Stimulated activated CD4-positive, alpha-beta T cell treated with anti-CD3 and anti-CD28 coated beads, Interleukin-4, amount 100 ng/mL, for 4 hours (primary cell): ENCODE measurements around the gene SIAE.

Experiments used
- DNase-seq, 2 experiments: peaks; one replicate each; pipeline ENCODE4 v3.0.0-alpha.2; 2020

The SIAE gene

DNA sequence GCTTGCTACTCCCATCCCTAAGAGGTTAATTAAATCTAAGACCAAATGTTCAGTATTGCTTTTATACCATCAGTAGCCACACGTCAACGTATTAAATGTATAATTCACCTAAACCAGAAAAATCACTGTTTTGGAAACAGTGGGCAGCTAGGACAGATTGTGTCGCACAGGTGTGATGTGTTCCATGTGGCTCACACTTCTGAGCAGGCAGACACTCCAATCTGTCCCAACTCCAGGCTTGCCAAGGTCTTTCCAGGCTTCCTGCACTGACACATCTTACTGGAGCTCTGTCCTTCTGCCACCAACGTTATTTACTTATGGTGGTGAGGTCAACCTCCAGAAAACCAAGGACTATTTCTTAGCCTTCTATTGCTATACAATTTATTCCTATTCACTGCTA is 11.4 kb downstream of the SIAE start:
- no peak for DNase-seq

DNA sequence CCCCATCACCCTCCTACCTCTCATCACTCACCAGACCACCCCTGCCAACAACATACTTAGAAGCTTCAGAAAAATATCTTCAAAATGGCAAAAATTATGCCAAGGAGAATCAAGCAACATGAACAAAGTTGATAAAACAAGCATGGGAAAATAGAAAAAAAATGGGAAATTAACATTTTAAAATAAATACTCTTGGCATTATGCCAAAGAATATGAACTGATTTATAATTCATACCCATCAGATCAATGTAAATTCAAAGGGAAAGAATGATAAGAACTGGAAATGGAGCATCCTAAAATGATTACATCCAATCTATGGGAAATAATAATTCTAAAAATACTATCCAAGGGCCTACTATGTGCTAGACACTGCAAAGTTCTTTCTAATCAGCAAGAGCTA is 12.0 kb downstream of the SIAE start:
- no peak for DNase-seq

DNA sequence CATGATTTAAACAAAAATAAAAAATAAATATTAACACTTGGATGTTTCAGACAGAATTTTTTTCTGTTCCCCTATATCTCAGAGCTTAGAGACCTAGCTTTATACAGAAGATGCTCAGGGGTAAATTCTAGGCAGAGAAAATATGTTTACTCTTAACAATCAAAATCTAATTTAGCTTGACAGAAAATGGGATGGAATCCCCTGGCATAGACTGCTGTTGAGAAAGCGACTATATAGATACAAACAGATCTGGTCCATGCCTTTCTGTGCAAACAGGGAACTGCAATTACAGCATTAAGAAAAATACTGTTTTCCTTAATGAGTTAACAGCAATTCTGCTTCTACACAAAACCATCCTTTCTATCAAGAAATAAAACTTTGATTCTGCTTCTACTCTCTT is 14.6 kb downstream of the SIAE start:
- DNase-seq = no peak

DNA sequence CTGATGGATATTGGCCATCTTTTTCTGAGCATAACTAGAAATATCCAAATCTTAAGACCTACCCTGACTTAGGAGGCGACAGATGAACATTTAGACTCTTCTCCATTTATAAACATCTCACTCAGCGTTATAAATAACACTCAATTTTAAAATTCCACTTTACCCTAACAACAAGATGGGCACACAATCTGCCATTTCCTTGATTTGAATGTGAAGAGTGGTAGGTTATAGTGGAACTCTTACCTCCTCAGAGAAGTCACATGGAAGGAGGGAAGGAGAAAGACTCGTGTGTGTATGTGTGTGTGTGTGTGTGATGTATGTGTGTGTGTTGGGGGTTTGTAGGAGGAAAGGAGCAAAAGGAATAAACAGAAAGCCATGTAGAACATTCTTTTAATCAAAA is 15.0 kb downstream of the SIAE start:
- no peak for DNase-seq

DNA sequence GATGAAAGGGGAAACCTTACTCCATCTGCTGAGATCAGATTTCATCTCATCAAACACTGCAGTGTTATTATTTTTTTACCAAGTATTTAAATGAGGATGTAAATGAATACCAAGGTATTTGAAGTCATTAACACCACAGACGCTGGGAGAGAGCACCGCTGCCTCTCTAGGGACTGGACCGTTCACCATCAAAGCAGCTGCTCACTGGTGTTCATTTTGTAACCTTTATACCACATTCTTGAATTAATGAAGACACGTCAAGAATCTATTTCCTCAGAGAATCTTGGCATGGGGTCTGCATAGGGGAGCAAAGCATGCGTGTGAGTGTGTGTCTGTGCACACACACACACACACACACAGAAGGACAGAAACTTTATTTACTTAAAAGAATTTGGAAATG is 15.6 kb downstream of the SIAE start:
- DNase-seq = no peak

DNA sequence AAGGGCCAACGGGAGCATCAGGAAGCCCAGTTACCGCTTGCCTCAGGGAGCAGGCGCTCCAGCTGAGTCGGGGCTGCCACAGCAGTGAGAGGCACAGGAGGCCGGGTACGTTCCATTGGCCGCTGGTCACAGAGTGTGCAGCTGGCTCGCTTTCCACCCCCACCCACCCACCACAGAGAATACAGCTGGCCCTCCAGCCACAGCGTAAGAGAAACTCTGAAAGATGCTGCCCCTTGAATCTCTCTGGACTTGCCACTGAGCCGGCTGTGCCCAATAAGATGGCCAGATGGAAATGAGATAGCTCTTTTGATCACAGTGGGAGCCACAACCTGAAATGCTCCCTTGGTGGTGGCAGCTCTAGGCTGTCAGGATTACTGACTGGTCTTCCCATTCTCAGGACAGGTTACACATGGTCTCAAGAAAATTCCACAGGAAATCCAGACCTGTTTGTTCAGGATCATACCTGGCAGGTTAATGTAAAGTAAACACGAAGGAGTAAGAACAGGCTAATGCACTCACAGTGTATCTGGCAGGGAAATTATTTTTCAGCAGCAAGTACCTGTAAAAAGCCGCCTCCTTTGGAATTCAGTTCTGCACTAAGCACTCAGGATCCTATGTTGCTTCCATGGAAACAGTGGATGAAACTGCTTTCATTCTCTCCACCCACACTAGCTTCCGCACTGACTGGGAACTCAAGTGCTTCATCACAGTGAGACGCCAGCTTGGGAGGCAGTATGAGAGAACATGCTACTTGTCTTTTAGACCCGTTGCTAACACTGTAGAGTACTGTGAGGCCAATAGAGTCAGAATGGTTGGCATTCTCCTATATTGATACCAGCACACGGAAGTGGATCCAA is 16.5 kb downstream of the SIAE start:
- no peak for DNase-seq

DNA sequence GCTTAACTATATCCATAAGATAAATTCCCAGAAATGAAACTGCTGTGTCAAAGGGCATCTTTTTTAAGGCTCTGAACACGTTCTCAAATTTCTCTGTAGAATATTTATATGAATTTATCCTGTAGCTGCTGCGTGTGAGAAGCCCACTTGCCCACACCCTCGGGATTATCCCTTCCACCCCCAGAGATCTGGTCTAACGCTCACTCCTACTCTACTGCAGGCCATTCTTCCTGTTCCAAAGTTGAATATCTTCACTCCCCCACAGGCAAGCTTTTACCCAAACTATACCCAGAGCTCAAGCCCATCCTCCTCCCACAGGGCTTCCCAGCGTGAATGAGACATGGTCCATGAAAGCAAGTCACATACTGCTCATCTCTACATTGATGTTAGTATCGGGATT is 24.9 kb downstream of the SIAE start:
- no peak for DNase-seq

DNA sequence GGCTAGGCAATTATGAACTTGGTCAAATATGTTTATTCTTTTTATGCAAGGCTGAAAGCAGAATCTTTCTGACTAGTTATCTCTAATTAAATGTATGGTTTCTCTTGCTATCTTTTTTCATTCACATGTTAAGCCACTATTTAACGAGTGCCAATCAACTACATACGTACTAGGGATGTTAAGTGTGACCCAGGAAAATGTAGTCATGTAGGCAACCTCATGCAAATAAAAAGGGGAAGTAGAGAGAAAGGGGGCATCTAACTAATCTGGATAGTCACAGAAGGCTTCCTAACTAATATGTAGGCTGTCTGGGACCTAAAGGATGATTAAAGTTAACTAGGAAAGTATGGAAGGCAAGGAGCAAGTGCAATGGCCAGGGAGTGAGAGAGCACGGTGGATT is 27.4 kb downstream of the SIAE start:
- DNase-seq = no peak

DNA sequence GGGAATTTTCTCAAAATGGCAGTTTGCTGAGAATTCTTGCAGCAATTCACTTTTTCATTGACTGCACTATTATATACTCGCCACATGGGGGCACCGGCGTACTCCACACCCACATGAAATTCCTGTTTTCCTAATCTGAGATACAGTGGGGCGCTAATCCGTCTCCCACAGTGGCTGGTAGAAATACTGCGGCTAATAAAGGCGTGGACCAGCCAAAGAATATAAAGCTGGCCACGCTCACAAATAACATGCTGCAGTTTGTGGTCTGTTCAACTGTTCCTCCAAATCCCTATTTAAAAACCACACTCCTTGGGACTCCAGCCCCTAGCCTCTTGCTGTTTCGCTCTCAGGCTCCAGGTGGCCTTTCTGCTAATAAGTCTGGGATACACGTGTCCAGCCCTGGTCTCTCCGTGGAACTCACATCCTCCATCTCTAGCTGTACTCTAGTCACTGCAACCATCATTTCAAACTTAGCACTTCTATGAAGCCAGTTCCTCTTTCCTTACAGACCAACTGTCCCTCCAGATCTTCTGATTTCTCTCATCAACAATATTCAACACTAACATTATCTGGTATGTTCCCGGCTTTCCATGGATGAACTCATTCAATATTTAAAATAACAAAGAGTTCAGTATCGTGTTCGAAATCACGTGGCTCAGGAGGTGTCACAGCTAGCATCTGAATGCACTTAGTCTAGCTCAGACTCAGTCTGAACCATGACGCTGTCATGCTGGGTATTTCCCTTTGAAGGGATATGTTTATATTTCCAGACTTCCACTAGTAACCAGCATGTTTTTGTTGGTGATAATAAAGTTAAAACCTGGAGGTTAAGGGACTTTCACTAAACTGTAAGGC is 28.9 kb downstream of the SIAE start:
- peak in 1 of 2 experiments; percentile 13 for DNase-seq

DNA sequence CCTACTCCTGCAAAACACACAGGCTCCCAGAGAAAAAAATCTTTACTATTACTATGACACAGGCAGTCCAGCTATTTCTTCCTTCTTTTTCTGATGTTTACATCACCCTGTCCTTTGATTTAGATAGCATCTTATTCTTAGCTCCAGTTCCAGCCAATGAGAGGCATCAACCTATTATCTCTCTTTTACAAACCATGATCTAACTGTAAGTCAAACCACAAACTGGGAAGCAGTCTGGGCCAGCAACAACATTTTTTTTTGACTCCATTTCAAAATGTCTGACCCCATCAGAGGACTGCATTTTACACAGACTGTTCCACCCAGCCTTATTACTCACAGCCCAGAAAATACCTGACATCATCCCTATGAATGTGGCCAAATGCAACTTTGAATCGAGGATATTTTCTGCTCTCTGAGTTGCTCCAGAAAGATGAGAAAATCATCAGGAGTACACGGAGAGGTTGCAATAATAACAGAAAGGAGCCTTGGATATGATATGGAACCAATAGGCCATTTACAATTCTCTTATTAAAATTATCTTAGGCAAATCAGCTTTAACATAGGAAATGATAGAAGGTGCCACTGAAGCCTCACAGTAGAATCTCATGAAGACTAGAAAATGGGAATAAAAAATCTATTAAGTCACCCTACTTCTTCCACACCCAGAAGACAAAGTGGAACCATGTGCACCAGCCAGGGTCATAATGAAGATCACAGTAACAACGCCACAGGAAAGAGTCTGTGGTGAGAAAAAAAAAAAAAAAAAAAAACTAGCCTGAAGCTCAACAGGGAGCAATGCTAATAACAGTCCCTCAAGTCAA is 29.7 kb downstream of the SIAE start:
- no peak for DNase-seq

DNA sequence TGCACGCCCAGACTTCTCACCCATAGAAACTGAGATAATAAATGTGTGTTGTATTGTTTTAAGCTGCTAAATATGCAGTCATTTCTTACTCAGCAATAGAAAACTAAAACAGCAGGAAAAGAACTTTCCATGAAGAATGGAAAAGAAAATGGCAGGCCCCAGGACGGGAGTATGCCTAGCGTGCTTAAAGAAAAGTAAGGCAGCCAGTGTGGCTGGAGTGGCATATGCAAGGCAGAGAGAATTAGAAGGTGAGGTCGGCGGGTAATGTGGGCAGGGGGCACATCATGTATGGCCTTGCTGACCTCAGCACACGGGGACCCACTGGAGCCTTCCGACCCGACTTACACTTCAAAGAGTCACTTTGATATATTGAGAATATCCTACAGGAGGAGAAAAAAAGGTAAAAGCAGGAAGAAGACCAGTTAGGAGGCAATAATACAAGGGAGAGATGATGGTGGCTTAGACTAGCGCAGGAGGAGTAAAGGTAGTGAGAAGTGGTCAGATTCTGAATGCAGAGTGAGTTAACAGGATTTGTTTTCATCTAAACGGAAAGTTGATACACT is 30.4 kb downstream of the SIAE start:
- DNase-seq = no peak

DNA sequence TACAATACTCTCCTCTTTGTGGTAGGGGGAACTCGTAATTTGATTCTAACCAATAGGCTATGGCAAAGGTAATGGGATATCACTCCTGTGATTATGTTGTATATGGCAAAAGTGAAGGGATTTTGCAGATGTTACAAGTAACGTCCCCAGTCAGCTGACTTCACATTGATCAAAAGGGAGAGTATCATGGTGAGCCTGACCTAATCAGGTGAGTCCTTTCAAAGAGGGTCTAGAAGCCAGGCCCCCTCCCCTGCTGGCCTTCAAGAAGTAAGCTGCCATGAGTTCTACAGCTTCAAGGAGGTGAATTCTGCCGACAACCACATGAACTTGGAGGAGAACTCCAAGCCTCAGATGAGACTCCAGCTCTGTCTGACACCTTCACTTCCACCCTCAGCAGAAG is 30.9 kb downstream of the SIAE start:
- no peak for DNase-seq

DNA sequence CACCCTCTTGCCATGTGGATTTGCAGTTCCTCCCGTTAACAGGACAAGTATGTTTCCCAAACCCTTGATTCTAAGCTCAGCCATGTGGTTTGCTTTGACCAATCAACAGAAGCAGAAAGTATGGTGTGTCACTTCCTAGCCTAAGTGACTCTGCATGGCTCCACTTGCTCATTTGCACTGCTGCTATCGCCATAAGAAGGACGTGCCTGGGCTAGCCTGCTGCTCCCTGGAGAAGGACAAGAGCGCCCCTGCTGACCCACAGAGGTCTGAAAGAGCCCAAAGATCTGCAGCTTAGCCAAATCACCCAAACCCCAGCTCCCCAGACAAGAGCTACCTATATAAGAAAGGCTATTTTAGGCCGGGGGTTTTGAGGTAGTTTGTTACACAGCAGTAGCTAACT is 32.9 kb downstream of the SIAE start:
- DNase-seq = no peak

DNA sequence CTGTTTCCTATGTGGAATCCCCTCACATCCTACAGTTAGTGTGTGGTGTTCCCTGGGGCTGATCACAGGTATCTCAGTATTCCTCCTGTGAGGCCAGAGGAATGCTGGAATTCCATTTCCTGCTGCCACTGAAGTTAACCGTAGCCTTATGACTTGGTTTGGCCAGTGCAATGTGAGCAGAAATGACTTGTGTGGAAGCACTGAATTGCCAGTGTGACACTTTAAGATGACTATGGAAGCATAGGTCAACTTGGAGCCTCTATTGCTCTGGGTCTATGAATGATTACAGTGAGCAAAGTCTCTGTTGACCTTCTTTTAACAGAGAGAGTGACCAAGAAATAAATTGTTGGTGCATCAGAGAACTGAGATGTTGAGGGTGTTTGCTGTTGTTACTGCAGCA is 34.4 kb downstream of the SIAE start:
- no peak for DNase-seq

DNA sequence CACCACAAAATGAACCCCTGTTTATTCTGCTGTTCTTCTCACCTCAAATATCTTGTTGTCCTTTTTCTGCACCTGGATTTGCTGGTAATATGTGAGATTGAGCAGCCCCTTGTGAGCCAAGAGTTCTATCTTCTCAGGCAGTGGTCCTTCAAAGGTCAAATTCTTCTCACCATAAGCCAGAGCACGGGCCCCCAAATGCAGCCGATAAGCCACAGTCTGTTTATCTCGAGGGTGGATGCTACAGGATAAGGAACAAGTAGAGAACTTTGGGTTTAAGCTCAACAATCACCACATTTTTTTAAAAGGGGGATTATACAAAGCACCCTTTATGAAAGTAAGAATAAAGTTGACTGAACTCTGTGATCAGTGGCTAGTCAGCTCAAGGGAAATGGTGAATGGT is 35.0 kb downstream of the SIAE start:
- DNase-seq = no peak

DNA sequence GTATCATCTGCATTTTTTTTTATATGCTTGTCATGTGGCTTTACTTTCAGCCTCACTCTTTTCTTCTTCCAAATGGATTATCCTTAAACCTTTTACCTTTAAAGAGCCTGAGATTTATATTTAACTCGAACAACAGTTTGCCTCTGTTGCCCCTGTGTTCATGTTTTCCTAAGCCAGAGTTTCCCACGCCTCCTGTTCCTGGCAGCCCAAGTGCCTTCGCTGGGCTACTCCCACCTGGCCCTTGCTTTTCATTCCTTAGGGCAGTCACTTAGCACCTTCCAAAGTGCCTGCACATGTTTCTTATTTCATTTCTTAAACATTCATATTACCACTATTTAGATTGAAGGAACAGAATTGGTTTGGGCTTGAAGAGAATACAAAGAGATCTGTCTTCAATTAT is 37.6 kb downstream of the SIAE start:
- no peak for DNase-seq

DNA sequence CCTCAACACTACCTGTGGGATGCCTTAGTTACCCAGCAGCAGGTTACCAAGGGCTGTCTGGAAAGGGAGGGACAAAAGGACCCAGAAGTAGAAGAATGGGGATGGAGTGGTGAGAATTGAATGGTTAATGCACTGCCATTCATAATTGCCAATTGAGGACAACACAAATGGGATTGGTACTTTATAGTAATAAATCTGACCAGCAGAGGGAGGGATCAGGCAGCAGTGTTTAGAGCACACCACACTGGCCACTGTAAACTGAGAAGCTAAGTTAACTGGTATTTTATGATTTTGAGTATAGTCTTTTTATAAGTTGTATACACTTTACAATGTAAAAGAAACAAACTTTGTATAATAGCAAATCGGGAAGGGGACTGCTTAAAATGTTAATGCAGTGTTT is 40.2 kb downstream of the SIAE start:
- DNase-seq = no peak

DNA sequence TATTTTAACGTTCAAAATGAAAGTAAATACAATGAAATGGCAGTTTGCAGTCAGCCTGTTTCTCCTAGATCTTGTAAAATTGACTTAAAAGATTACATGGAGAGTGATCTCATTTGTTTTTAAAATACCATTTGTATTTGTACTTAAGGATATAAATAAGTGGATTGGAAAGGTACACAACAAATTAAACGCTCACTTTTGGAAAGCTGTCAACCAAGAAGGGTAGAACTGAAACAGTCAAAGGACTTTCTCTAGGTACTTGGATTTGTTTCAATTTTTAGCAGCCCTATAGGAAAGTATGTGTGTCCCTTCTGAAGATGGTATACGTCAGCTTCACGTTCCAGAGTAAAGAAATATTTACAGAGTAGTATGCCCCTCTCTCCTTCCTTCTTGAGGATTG is 43.6 kb downstream of the SIAE start:
- DNase-seq = no peak

DNA sequence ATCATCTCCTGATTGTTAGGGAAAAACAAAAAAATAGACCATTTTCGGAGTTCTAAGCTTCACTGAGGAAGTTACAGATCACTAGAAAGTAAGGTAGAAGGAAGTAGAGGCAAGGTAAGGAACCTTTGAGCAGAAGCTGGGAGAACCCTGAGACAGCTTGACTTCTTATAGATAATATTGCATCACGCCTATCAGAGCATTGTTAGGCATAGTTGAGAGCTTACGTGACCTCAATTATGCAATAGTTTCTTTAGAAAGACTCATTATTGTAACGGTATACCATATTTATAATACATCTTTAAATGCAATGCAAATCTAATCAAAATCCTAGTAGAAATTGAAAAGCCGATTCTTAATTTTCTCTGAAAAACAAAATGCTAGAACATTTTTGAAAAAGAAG is 46.0 kb downstream of the SIAE start:
- no peak for DNase-seq

DNA sequence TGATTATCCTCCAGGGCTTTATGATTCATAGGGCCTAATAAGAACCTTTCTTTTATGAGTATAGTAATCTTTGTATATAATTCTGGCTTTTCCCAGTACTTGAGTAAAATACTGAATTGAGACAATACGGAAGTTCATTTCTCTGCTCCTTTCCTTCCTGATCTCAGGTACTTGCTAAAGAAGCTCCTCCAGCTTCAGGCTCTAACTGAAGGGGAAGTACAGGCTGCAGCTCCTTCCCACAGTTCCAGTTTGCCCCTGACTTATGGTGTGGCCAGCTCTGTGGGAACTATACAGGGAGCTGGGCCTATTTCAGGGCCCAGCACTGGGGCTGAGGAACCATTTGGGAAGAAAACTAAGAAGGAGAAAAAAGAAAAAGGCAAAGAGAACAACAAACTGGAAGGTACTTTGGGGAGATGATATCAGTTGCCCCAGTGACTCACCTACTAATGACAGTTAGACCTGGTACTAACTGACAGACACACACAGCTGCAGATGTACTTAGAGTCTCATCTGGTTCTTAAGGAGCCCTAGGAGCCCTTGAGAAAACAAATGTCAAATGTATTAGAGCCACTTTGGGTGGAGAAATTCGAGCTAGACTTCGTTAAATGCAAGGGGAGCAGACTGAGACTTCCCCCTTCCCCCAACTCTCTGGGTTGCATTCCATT is 47.9 kb downstream of the SIAE start:
- no peak for DNase-seq

DNA sequence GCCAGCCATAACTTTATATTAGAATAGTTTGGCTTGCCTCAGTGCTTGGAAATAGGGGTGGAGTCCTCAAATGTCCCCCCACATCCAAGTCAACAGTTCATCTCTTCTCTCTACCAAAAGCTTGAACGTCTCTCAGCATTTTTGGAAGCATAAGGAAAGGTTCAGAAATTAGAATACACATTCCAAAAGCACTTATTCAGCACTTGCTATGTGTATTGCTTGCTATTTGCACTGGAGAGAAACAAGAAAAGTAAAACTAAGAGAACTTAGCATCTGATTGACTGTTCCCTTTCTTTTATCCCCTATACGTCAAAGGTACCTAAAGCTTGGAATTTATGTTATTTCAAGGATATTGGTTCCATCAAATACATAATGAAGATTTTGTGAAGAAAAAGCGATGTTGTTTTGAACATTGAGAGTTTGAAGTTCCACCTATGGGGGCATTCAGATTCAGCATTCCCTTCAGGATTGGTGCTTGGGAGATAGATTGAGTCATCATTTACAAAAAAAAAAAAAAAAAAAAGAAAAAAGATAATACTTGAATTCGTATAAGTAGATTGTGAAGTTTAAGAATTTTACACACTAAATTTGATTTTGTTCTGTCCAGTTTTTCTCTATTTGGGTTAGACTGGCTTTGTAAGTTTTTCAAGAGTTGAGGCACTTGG is 49.5 kb downstream of the SIAE start:
- no peak for DNase-seq
